ENCODE data around the gene IKBKE.

- TF ChIP-seq EZH2 (IDR thresholded peaks at IDR 0.05) (no peak), POLR2A (IDR thresholded peaks at IDR 0.05; ENCODE audit: borderline replicate concordance, extremely low read depth, insufficient read depth, insufficient read length) (no peak), CTCF (IDR thresholded peaks at IDR 0.05 in 2 of 3, conservative IDR thresholded peaks at IDR 0.05 in 1 of 3; ENCODE audit: borderline replicate concordance in 1 of 3, insufficient read depth in 1 of 3, low read depth in 2 of 3, low read length in 2 of 3) (no peak), MAX (IDR thresholded peaks at IDR 0.05) (no peak), REST (IDR thresholded peaks at IDR 0.05; ENCODE audit: low read depth) (no peak), SRF (IDR thresholded peaks at IDR 0.05; ENCODE audit: low read depth) (no peak), EGR1 (IDR thresholded peaks at IDR 0.05; ENCODE audit: low read depth) (no peak), ATF3 (IDR thresholded peaks at IDR 0.05) (no peak), YY1 (IDR thresholded peaks at IDR 0.05; ENCODE audit: extremely low read depth, insufficient replicate concordance, low read depth, low read length) (no peak), POLR2AphosphoS5 (IDR thresholded peaks at IDR 0.05; ENCODE audit: low read depth, low read length) (no peak), JUND (IDR thresholded peaks at IDR 0.05) (no peak), RAD21 (IDR thresholded peaks at IDR 0.05; ENCODE audit: low read depth) (no peak)
Observed at GRCh38 chr1:206491616-206492015, 21.3 kb downstream of the IKBKE start.
